Sigmoid colon (tissue), 7 donors: ENCODE measurements around the gene IDI2. TPM values are rescaled to one million over a fixed set of nuclear protein-coding genes. Genes with fewer than 3 reads are reported as not detected.

Experiments
- DNase-seq: peaks from one replicate; pipeline ENCODE4 v3.0.0-alpha.2; 2019
- H3K27ac ChIP-seq, 4 donors: fragments of 200-600 bp; sonication (generic); one replicate each; pipeline ENCODE4 v1.5.1; 2016 to 2019; ENCODE audit warnings: mild to moderate bottlenecking in 1 of 4
- H3K27me3 ChIP-seq, 3 donors: fragments of 200-600 bp; sonication (generic); one replicate each; pipeline ENCODE4 v1.5.1; 2019; ENCODE audit warnings: mild to moderate bottlenecking in 1 of 3
- H3K36me3 ChIP-seq, 4 donors: fragments of 200-600 bp; sonication (generic); one replicate each; pipeline ENCODE4 v1.5.1; 2016 to 2019
- H3K4me1 ChIP-seq, 4 donors: fragments of 200-600 bp; sonication (generic); one replicate each; pipeline ENCODE4 v1.5.1; 2017 to 2019
- H3K4me3 ChIP-seq, 4 donors: fragments of 200-600 bp; sonication (generic); one replicate each; pipeline ENCODE4 v1.5.1; 2017 to 2019; ENCODE audit warnings: mild to moderate bottlenecking in 2 of 4, moderate library complexity in 1 of 4
- H3K9me3 ChIP-seq, 4 donors: fragments of 200-600 bp in 3 of 4; sonication (generic) in 3 of 4; one replicate each; pipeline versions ENCODE4 v1.5.1 to v1.6.1; 2013 to 2019
- CTCF ChIP-seq, 4 experiments: fragments of 450-650 bp in 3 of 4; fragments of 200-600 bp in 1 of 4; IDR thresholded peaks; one replicate each; pipeline ENCODE4 v1.5.1; 2016 to 2019; ENCODE audit warnings: antibody characterized with exemption in 4 of 4, mild to moderate bottlenecking in 3 of 4, moderate library complexity in 2 of 4
- EP300 ChIP-seq, 4 donors: sonication (generic); formaldehyde crosslinking; IDR thresholded peaks; one replicate each; pipeline ENCODE4 v1.6.1; 2017; ENCODE audit warnings: antibody characterized with exemption in 4 of 4
- POLR2A ChIP-seq, 2 donors: fragments of 450-650 bp; IDR thresholded peaks; one replicate each; pipeline ENCODE4 v1.6.1; 2016; ENCODE audit warnings: antibody characterized with exemption in 2 of 2, mild to moderate bottlenecking in 2 of 2, moderate library complexity in 2 of 2
- POLR2AphosphoS5 ChIP-seq, 4 donors: sonication (generic); formaldehyde crosslinking; IDR thresholded peaks; one replicate each; pipeline ENCODE4 v1.6.1; 2017; ENCODE audit warnings: antibody characterized with exemption in 4 of 4
- WGBS, 2 donors: extraction: QIAGEN DNeasy Blood & Tissue Kit; methylation state at CpG; one replicate each; pipeline ENCODE4 v1.1.7; 2013; 5-methylcytosine and 5-hydroxymethylcytosine counted together
- intact Hi-C: fragments of 100-400 bp; cut with DNase I; formaldehyde crosslinking; loops from one replicate; pipeline ENCODE4 v1.15.1; 2023
- polyA plus RNA-seq, 3 donors: library from polyadenylated mRNA; stranded (reverse); fragments of 200-250 nt; gene quantifications; one replicate each; pipeline ENCODE4 v1.2.3, GENCODE V29; 2013
- total RNA-seq, 4 donors: library from RNA; depleted of rRNA; stranded (reverse); fragments of >200 nt; gene quantifications; one replicate each; pipeline ENCODE4 v1.1.0, GENCODE V29; 2016
- donor health status: healthy with polysubstance abuse.
- donor health status: Bipolar disorder and iron deficiency.
- donor health status: healthy.

Gene IDI2
- total and polyA plus RNA-seq, 7 donors = not detected

- TF ChIP-seq EP300 (IDR thresholded peaks at IDR 0.05) = no peak
- TF ChIP-seq POLR2AphosphoS5 (IDR thresholded peaks at IDR 0.05) = no peak
- TF ChIP-seq CTCF (IDR thresholded peaks at IDR 0.05) = no peak
- no peak for TF ChIP-seq POLR2A (IDR thresholded peaks at IDR 0.05)
- WGBS, 2 donors = 94 to 97% methylated on average over 6 of the region's 6 CpGs
- DNase-seq = no peak
- H3K4me1 ChIP-seq = peaks cover 0 to 3% (median 1%) of the 10 kb centered on the region in 4 donors
- no peaks in the 10 kb centered on the region for H3K27me3 ChIP-seq
- no peaks in the 10 kb centered on the region for H3K9me3 ChIP-seq
- intact Hi-C loops = no loop called here
- no peak overlapping the region for H3K4me3 ChIP-seq
- H3K36me3 ChIP-seq = peaks cover 26 to 77% (median 41%) of the 10 kb centered on the region in 4 donors
- no peak overlapping the region for H3K27ac ChIP-seq
Measured at GRCh38 chr10:994836-995558, 30.7 kb downstream of the IDI2 start.

GRCh38 chr10:992871-993270, 32.8 kb downstream of the IDI2 start:
- peaks cover 0 to 14% (median 14%) of the 10 kb centered on the region in 4 donors for H3K4me1 ChIP-seq
- H3K9me3 ChIP-seq = no peaks in the 10 kb centered on the region
- intact Hi-C loops = no loop called here
- H3K4me3 ChIP-seq = no peak overlapping the region
- H3K36me3 ChIP-seq = peaks cover 14 to 56% (median 30%) of the 10 kb centered on the region in 4 donors
- no peak overlapping the region for H3K27ac ChIP-seq
- H3K27me3 ChIP-seq = no peaks in the 10 kb centered on the region
- no peak for TF ChIP-seq POLR2AphosphoS5 (IDR thresholded peaks at IDR 0.05)
- TF ChIP-seq EP300 (IDR thresholded peaks at IDR 0.05) = no peak
- TF ChIP-seq POLR2A (IDR thresholded peaks at IDR 0.05) = no peak
- TF ChIP-seq CTCF (IDR thresholded peaks at IDR 0.05) = no peak
- no peak for DNase-seq

- H3K27me3 ChIP-seq = no peaks in the 10 kb centered on the region
- DNase-seq = no peak
- TF ChIP-seq POLR2A (IDR thresholded peaks at IDR 0.05) (no peak), EP300 (IDR thresholded peaks at IDR 0.05) (no peak), POLR2AphosphoS5 (IDR thresholded peaks at IDR 0.05) (no peak), CTCF (IDR thresholded peaks at IDR 0.05) (no peak)
- no peak overlapping the region for H3K27ac ChIP-seq
- WGBS, 2 donors = 87 to 96% methylated on average over 6 of the region's 6 CpGs
- H3K9me3 ChIP-seq = no peaks in the 10 kb centered on the region
- intact Hi-C loops = no loop called here
- H3K4me1 ChIP-seq = peaks cover 0 to 18% (median 16%) of the 10 kb centered on the region in 4 donors
- peaks cover 14 to 52% (median 27%) of the 10 kb centered on the region in 4 donors for H3K36me3 ChIP-seq
- no peak overlapping the region for H3K4me3 ChIP-seq
Measured at GRCh38 chr10:992467-992866, 33.2 kb downstream of the IDI2 start.

- no peaks in the 10 kb centered on the region for H3K27me3 ChIP-seq
- intact Hi-C loops = no loop called here
- TF ChIP-seq POLR2AphosphoS5 (IDR thresholded peaks at IDR 0.05) (no peak), CTCF (IDR thresholded peaks at IDR 0.05) (no peak), EP300 (IDR thresholded peaks at IDR 0.05) (no peak), POLR2A (IDR thresholded peaks at IDR 0.05) (no peak)
- DNase-seq = no peak
- 94 to 95% methylated on average over 6 of the region's 6 CpGs for WGBS, 2 donors
- H3K27ac ChIP-seq = no peak overlapping the region
- no peak overlapping the region for H3K4me3 ChIP-seq
- H3K36me3 ChIP-seq = peaks cover 6 to 35% (median 14%) of the 10 kb centered on the region in 4 donors
- peaks cover 0 to 27% (median 23%) of the 10 kb centered on the region in 4 donors for H3K4me1 ChIP-seq
- no peaks in the 10 kb centered on the region for H3K9me3 ChIP-seq
Measured at GRCh38 chr10:990808-991207, 34.9 kb downstream of the IDI2 start.
